Skin of body (tissue), 2 donors: Measurements from ENCODE around the gene RAB31. TPM values are rescaled to one million over a fixed set of nuclear protein-coding genes. Genes with fewer than 3 reads are reported as not detected.
A peak's percentile ranks its signal among the peaks of the same experiment; 100 is the strongest.
"Not testable (repeated sequence)": the region's sequence is repeated elsewhere in the genome, so short reads cannot be mapped to it uniquely, and the experiment has no call there.

Experiments used
- DNase-seq: peaks from one replicate; lab custom pipeline; 2025; lab: John Stamatoyannopoulos, UW
- total RNA-seq: library from RNA; depleted of rRNA; stranded (reverse); fragments of >200 nt; gene quantifications from one replicate; pipeline ENCODE4 v1.2.3, GENCODE V29; 2014

Gene RAB31
- total RNA-seq, 1 donor from 2014 or later = 31.1 TPM

- no peak for DNase-seq
Observed at GRCh38 chr18:9757827-9758621, 49.9 kb downstream of the RAB31 start.

GRCh38 chr18:9758624-9759075, 50.5 kb downstream of the RAB31 start:
- DNase-seq = no peak

- no peak for DNase-seq
Observed at GRCh38 chr18:9760641-9761040, 52.5 kb downstream of the RAB31 start.

GRCh38 chr18:9762526-9762925, 54.4 kb downstream of the RAB31 start:
- DNase-seq = no peak

GRCh38 chr18:9763157-9763556, 55.1 kb downstream of the RAB31 start:
- DNase-seq = no peak

- DNase-seq = peak; percentile 53
Observed at GRCh38 chr18:9764011-9764481, 55.9 kb downstream of the RAB31 start.

- DNase-seq = no peak
Observed at GRCh38 chr18:9765501-9765900, 57.4 kb downstream of the RAB31 start.

- no peak for DNase-seq
Observed at GRCh38 chr18:9766076-9766481, 58.0 kb downstream of the RAB31 start.

GRCh38 chr18:9766740-9767139, 58.6 kb downstream of the RAB31 start:
- DNase-seq = no peak

- not testable (repeated sequence) for DNase-seq
Observed at GRCh38 chr18:9768071-9768691, 60.1 kb downstream of the RAB31 start.

GRCh38 chr18:9770111-9770510, 62.0 kb downstream of the RAB31 start:
- not testable (repeated sequence) for DNase-seq

- DNase-seq = peak; percentile 29
Observed at GRCh38 chr18:9771261-9771976, 63.3 kb downstream of the RAB31 start.

- no peak for DNase-seq
Observed at GRCh38 chr18:9771977-9772660, 64.0 kb downstream of the RAB31 start.

- DNase-seq = no peak
Observed at GRCh38 chr18:9772847-9773677, 65.0 kb downstream of the RAB31 start.

- no peak for DNase-seq
Observed at GRCh38 chr18:9774150-9774549, 66.0 kb downstream of the RAB31 start.

GRCh38 chr18:9775178-9775577, 67.1 kb downstream of the RAB31 start:
- no peak for DNase-seq

GRCh38 chr18:9779630-9780029, 71.5 kb downstream of the RAB31 start:
- DNase-seq = no peak

- DNase-seq = peak; percentile 60
Observed at GRCh38 chr18:9782073-9782857, 74.2 kb downstream of the RAB31 start.

GRCh38 chr18:9786631-9787030, 78.5 kb downstream of the RAB31 start:
- DNase-seq = peak; percentile 80

GRCh38 chr18:9787036-9787435, 78.9 kb downstream of the RAB31 start:
- no peak for DNase-seq
